K562 treated with DMSO at 1 percent for 12 hours (cell line): ENCODE results near the gene SSC4D. TPM values are rescaled to one million over a fixed set of nuclear protein-coding genes. Genes with fewer than 3 reads are reported as not detected.

Experiments
- total RNA-seq: library from RNA; unstranded; fragments of 300-600 nt; gene quantifications from 2 replicates; pipeline ENCODE4 v1.2.3, GENCODE V29; 2022; ENCODE audit not compliant: insufficient read depth

The SSC4D gene
- 11.2 and 12.4 TPM in 2 replicates for total RNA-seq

GRCh38 chr7:76409537-76409936 is at the start of gene SSC4D:
Gene SSC4D, minus strand, starts transcription at chr7:76409697. Its CDS starts 5,258 bp downstream, at chr7:76404439.

GRCh38 chr7:76424413-76425111 is 15.1 kb upstream of the SSC4D start, which contains the start of gene ZP3:
Gene ZP3, plus strand, starts transcription at chr7:76424950. Its CDS starts 15 bp downstream, at chr7:76424965.

GRCh38 chr7:76358481-76359110 is 50.9 kb downstream of the SSC4D start, which contains the start of gene YWHAG:
Gene YWHAG, minus strand, starts transcription at chr7:76358991. Its CDS starts 183 bp downstream, at chr7:76358808.

Other genes with a start within 250 kb of the SSC4D start
- not detected in 2 replicates for gene SRRM3, start 207.8 kb downstream of the SSC4D start, total RNA-seq
- gene HSPB1, start 107.0 kb downstream of the SSC4D start, total RNA-seq = 522 and 661 TPM in 2 replicates
- gene YWHAG, start 50.7 kb downstream of the SSC4D start, total RNA-seq = 52.4 and 145 TPM in 2 replicates
- gene ZP3, start 15.3 kb upstream of the SSC4D start, total RNA-seq = 11.2 and 11.5 TPM in 2 replicates
- 46.6 and 48.1 TPM in 2 replicates for gene DTX2, start 52.0 kb upstream of the SSC4D start, total RNA-seq
- gene UPK3B, start 100.9 kb upstream of the SSC4D start, total RNA-seq = not detected in 2 replicates
- gene SPDYE16, start 133.6 kb upstream of the SSC4D start, total RNA-seq = not detected in 2 replicates
- gene POMZP3, start 217.6 kb upstream of the SSC4D start, total RNA-seq = 22.9 and 32.2 TPM in 2 replicates